SHP77 (cell line): ENCODE data around the gene ATP4A.

Experiments
- DNase-seq, 2 experiments: peaks; one replicate each; lab custom pipeline; 2025; lab: John Stamatoyannopoulos, UW

Gene ATP4A

DNA sequence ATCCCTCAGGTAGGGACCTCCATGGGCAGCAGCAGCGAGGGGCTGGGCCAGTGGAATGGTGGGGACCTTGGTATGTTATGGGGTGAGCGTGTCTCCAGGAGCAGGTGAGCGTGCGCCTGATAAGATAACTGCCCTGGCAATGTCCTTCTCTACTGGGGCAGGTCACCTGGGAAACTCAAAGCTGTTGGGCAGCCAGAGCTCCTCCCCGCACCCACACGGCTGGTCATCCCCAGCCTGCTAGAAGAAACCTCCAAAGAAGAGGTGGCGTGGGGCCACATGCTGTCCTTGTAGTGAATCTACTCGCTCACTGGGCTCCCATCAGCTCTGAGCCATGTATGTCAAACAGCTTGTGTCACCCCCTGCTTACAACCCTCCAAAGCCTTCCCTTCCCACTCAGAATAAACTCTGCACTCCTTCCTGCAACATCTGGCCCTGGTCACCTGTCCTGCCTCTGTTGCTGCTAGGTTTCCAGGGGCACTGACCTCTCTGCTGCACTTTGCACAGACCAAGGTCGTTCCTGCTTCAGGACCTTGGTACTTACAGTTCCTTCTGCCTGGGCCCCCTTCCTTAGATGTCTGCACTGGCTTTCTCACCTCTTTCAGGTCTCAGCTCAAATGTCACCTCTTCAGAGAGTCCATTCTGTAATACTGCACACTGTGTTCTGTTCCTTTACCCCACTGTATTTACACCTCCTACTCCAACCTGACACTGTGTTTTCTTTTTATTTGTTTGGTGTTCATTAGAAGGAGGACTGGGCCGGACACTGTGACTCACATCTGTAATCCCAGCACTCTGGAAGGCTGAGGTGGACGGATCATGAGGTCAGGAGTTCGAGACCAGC is 1.8 kb upstream of the ATP4A start:
- no peak for DNase-seq

DNA sequence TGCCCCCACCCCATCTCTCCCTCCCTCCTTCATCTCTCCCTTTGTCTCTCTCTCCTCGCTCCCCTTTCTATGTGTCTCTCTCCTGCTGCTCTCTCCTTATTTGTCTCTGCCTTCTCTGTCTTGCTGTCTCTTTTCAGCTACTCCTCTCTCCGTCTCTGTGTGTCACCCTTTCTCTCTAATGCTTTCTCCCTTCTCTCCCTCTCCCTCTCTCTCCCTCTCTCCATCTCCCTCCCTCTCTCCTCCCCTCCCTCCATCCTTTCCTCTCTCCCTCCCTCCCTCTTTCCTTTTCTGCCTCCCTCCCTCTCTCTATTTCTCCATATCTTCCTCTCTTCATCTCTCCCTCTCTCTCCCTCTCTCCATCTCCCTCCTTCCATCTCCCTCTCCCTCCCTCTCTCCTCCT is 682 bp downstream of the ATP4A start:
- no peak for DNase-seq

DNA sequence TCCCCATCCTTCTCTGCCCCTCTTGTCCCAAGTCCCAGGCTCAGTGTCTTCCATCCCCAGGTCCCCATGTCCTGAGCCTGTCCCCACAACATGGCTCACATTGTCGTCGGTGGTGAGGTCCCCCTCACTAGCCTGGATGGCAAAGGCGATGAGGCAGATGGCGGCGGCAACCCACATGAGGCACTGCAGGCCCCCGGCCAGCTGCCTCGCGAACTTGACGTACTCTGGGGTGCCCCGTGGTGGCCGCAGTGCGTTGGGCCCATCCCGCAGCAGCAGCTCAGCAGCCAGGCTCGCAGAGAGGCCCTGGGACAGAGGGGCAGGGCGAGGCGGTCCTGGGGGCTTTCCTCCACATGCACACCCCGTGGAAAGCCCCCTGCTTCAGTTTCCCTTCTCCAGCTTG is 1.1 kb downstream of the ATP4A start:
- no peak for DNase-seq

DNA sequence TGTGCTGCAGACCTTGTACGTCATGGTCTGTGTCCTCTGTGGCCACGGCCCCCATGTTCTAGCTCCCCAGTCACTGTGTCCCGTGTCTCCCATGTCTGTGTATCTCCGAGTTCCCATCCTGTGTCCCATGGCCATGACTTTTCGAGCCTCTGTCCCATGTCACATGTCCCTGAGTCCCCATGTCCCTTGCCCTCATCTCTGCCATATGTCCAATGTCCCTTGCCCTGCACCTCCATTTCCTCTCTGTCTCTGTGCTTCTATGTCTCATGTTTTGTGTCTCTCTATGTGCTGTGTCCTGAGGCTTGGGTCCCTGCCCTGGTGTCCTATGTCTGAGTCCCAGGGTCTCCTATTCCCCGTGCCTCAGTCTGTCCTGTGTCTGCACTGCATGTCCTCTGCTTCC is 2.0 kb downstream of the ATP4A start:
- DNase-seq, result no peak

DNA sequence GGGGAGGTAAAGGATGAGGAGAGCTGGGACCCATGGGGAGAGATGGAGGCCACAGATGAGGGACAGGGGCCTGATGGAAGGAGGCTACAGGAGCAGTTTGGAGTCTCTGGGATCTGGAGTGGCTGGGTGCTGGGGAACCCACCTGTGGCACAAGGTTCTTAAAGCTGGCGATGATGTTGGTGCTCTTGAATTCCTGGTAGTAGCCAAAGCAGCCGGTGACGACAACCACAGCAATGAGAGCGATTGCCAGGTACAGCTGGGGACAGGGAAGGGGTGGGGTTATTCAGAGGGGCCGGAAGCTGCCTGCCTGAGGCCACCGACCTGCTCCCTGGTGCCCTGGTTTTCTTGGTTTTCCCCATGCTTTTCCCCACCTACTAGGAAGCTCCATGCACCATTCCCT is 2.8 kb downstream of the ATP4A start:
- DNase-seq, result no peak

DNA sequence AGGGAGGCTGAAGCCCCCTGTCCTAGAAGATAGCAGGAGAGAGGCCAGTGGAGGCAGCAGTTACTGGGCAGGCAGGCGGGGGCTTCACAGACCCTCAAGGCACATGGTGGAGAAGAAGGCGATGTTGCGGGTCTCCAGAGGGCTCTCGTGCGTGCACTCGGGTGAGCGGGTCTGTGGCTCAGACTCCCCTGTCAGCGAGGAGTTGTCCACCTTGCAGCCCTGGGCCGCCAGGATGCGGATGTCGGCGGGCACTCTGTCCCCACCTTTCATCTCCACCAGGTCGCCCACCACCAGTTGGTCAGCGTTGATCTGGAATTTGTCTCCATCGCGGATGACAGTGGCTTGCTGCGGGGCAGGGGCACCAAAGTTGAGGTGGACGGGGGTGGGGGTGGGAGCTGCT is 3.2 kb downstream of the ATP4A start:
- DNase-seq, result no peak

DNA sequence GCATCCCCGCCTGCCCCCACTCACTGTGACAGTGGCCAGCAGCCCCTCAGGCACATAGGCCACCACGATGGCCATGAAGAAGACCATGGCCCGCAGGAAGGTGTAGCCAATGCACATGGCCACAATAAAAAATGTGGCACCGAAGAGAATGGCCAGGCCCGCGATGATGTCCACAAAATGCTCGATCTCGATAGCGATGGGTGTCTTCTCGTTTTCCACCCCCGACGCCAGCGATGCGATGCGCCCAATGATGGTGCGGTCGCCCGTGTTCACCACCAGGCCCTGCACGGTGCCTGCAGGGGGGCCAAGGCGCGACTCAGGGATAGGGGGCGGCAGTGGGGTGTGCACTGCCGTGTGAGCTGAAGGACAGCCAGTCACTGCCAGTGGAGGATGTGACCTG is 3.7 kb downstream of the ATP4A start:
- no peak for DNase-seq

- DNase-seq, result peak; percentile 13 to 20
These were observed 4.2 kb downstream of the ATP4A start for GRCh38 chr19:35559281-35559659.

DNA sequence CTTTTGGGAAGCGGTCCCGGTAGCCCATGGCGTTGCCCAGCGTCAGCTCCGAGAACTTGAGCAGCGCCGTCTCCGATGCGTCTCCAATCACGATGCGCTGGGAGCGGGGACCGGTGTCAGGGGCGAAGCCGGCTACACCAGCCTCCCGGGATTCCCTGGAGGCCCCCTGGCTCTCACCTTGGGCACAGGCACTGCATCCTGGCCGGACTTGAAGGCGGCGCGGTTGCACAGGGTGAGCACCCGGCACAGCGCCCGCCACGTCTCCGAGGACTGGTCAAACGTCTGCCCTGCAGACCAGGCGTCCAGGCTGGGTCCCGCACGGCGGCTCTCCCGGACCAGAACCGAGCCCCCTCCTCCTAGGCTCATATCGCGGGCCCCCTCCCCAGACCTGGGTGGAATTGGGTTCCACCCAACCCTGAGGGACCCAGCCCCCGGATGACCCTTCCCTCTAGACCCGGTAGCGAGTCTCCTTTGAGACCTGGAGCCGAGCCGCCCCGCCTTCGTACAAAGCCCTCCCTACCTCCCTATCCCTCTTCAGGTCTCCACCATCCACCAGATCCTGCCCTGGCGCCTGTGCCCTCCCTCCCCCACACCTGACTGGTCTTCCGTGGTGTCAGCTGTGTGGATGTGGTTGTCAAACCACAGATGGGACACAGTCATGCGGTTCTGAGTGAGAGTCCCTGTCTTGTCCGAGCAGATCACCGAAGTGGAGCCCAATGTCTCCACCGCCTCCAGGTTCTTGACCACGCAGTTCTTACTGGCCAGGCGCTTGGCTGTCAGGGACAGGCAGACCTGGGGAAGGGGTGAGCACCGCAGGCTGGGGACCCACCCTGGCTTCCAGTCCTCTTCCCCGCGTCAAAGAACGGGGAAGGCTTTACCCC is 4.8 kb downstream of the ATP4A start:
- no peak for DNase-seq

GRCh38 chr19:35557539-35558399 is 5.7 kb downstream of the ATP4A start:
- DNase-seq, result peak; percentile 74 to 84

GRCh38 chr19:35556846-35557538 is 6.5 kb downstream of the ATP4A start:
- no peak for DNase-seq

DNA sequence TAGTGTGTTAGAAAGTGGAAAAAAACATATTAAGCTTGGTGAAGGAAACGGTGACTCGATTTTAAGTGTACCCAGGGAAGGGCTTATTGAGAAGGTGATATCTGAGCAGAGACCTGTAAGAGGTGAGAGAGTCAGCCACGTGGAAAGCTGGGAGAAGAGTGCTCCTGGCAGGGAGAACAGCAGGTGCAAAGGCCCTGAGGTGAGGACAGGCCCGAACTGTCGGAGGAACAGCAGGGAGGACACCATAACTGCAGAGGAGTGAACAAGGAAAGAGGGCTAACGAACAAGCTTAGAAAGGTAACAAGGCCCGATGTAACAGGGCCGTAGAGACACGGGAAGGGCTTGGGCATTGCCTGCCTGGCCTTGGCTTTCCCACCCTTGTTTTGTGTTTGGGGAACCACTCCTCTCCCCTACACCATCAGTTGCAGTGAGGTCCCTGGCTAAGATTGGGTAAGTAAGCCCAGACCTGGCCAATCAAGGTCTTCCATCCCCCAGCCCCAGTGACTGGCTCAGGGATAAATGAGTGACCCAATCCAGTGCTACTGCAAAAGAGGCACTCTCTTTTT is 7.3 kb downstream of the ATP4A start:
- DNase-seq, result no peak

GRCh38 chr19:35555301-35556005 is 8.0 kb downstream of the ATP4A start:
- DNase-seq, result peak; percentile 70 to 75

- DNase-seq, result no peak
These were observed 9.4 kb downstream of the ATP4A start for GRCh38 chr19:35554076-35554475.

GRCh38 chr19:35553385-35554000 is 10.0 kb downstream of the ATP4A start:
- no peak for DNase-seq

DNA sequence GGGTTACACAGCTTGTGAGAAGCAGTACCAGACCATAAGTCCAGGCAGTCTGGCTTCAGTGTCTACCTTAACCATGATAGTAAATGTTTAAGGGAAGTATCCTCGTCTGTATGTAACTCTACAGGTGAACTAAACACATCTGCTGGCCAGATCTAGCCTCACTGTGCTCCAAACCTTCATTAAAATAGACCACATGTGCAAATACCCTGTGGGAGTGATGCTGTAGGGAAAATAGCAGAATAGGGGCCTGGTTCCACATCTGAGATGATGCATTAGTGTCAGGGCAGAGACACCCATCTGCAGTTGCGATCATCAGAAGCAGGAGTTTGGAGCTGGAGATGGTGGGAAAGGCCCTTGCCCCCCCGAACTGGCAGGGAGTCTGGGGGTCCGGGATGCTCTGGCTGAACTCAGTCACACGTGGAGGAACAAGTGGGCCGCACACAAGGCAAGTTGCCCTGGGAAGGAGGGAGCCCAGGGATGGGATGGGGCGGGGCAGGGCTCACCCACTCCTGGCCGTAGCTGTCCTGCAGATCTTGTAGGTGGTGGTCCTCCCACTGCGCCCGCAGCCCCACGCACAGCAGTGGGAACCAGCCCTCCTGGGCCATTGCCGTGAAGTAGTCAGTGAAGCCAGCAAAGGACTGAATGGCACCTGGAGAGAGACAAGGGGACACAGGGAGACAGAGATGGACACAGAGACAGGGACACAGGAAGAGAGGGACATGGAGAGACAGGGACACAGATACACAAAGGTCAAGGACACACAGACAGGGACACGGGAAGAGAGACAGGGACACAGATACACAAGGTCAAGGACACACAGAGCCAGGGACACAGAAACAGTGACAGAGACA is 10.7 kb downstream of the ATP4A start:
- no peak for DNase-seq

DNA sequence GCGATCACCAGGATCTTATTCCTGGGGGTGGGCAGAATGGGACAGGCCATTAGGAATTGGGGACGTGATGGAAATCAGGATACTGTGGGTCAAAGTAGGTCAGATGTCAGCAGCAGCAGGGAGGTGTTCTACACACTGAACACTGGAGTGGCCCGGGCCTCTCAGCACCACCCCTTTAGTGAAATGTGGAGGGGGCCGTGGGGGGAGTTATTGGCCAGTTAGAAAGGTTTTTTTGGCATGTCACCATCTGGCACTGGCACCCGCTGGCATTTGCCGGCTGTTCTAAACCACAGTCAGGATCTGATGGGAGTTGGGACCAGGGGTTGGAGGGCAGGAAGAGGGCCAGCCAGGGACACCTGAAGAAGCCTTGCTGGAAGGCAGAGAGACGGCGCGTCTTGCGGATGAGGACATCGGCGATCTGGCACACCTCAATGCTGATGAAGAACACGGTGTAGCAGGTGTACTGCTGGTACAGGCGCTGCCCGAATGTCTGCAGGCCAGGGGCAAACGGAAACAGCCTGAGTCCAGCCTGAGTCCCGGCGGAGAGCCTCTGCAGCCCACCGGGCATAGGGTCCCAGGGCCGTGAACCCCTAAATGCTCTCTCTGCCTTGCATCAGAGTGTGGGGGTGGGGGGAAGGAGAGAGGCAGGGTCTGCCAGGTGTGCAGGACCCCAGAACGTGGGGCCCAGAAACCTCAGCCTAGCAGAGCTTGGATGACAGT is 12.2 kb downstream of the ATP4A start:
- DNase-seq, result no peak

DNA sequence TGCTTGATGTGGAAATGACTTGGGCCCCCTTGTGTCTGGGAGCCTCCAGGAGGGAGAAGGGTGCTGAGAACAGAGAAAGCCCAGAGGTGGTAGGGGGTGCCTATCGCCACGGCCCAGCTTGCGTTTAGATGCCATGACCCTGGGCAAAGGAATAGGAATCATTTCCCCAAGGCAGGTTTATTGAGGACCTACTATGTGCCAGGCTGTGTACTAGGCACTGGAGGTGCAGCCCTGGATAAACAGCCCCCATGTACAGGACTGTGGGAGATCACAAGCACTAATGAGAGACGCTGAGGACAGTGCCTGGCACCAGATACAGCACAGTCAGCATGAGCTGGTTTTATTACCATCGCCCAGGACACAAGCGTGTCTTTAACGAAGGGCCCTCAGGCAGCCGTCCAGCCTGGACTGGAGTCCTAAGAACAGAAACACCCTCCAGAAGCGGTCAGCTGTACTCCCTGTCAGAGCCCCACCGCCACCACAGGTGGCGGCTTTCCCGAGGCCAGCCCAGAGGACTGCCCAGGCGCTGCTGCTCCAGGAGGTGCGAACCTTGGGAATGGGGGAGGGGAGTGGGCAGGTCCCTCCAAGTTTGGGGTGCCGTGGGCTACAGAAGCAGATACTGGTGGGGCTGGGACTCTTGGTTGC is 13.5 kb downstream of the ATP4A start:
- DNase-seq, result no peak
